Hematopoietic multipotent progenitor cell treated with erythropoietin and hydrocortisone succinate and interleukin-3 and kit ligand, for 8 days (in vitro differentiated cells): Measurements from ENCODE around the gene VPS11.
"Not testable (repeated sequence)": the region's sequence is repeated elsewhere in the genome, so short reads cannot be mapped to it uniquely, and the experiment has no call there.

ENCODE experiments used
- DNase-seq: peaks from one replicate; pipeline ENCODE4 v3.0.0-alpha.2; 2015

The VPS11 gene

DNA sequence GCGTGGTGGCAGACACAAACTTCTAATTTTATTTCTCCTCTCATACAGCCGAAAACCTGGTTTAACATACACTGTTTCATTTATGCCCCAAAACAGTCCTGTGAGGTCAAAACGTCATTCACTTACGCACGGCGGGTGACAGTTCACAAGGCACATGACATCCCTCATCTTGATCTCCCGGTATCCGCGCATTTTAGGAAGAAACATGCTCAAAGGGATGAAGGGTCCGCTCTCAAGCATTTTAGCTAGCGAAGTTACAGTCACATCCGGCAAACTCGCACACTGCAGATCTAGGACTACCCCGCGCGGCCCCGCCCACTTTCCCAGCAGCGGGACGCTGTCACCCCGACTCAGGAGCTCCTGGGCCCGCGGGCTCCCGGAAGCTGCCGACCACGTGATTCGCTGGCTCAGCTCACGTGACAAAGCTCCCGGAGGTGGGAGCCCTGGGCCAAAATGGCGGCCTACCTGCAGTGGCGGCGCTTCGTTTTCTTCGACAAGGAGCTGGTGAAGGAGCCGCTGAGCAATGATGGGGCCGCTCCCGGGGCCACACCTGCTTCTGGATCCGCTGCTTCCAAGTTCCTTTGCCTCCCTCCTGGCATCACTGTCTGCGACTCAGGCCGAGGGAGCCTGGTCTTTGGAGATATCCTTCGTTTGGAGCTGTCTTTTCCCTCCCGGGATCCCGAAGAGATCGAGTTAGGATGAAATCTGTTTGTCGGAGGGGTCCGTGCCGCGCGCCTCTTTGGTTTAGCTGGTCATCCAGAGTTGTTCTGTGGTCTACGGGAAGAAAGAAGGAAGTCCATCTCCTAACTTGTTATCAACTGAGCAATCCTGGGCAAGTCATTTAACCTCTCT lies at the start of gene VPS11:
VPS11 (plus strand) TSS at position 448 of the 852 bp plus-strand sequence; CDS start at position 454, 6 bp downstream.
- DNase-seq: peak; percentile 97

DNA sequence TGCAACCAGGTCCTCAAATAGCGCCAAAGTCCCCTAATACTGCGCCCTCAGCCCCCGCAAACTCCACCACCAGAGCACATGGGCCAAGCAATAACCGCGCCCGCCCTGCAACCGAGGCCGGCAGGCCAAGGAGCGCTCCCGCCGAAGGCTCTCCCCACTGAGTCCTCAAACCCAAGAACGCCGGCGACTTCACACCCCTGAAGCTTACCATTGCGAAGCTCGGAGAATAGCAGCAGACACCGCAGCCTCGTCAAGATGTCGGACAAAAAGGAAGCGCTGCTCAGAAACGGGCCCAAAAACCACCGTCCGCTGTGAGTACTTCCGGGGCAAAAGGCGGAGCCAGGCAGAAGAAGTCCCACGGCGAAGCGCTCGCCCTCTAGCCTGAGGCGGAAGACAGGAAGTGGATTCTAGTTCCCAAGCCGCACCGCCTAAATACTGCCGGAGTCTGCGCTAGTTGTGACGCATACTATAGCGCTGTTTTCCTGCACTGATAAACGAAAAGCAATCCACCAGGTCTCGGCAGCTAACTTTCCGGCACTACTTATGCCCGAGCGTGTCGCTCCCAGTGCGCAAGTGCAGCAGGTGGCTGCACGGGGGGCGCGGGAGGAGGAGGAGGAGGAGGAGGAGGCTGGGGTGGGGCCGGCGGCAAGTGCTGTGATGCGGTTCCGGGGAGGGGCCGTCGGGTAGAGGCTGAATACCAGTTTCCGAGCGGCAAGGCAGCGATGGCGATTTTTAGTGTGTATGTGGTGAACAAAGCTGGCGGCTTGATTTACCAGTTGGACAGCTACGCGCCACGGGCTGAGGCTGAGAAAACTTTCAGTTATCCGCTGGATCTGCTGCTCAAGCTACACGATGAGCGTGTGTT lies 49.3 kb upstream of the VPS11 start, which contains the start of the genes RPS25 and TRAPPC4:
RPS25 (minus strand) TSS at position 270 of the 865 bp plus-strand sequence; CDS start at position 211, 59 bp downstream.
TRAPPC4 (plus strand) TSS at position 693 of the 865 bp plus-strand sequence; CDS start at position 723, 30 bp downstream.
- DNase-seq: peak; percentile 98

DNA sequence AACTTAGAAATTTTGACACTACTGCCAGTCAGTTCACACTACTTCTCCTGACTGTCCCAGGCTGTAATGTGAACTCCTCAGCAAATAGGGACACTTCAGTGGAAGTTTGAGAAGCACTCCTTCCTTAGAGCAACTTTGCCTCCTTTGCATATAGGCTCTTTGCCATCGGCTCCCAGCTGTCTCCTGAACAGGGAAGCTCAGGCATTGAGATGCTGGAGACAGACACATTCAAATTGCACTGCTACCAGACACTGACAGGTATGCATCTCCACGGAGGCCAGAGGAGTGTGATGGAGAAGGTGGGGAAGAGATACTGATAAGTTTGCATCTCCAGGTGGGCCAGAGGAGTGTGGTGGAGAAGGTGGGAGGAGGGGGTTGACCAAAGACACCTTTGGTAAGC lies 47.6 kb upstream of the VPS11 start:
- no peak for DNase-seq

DNA sequence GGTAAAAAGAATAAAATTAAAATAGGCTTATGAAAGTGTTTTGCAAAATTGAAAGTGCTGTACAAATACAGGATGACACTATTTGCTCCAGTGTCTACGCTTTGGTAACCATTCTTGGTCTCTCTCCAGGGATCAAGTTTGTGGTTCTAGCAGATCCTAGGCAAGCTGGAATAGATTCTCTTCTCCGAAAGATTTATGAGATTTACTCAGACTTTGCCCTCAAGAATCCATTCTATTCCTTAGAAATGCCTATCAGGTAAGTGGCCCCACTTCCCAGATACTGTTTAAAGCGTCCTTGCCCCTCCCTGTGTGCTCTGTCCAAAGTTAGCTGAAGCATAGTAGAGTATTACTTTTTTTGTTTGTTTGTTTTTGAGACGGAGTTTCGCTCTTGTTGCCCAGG lies 46.0 kb upstream of the VPS11 start:
- DNase-seq: no peak

DNA sequence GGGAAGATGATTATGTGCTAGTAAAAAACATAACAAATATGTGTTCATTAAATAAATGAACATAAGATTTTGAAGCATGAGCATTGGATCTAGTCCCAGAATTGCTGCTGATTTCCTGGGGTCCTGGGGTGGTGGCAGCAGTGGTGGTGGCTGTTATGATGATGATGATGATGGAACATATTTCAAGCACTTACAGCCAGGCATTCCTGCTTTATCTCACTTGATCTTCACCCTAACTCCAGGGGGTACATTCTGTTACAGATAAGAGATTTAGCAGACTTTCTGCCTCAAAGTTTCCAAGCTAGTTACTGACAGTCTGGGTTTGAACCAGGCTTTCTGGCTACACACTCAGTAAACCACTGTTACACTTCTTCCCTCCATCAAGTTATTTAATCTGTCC lies 43.9 kb upstream of the VPS11 start:
- no peak for DNase-seq

DNA sequence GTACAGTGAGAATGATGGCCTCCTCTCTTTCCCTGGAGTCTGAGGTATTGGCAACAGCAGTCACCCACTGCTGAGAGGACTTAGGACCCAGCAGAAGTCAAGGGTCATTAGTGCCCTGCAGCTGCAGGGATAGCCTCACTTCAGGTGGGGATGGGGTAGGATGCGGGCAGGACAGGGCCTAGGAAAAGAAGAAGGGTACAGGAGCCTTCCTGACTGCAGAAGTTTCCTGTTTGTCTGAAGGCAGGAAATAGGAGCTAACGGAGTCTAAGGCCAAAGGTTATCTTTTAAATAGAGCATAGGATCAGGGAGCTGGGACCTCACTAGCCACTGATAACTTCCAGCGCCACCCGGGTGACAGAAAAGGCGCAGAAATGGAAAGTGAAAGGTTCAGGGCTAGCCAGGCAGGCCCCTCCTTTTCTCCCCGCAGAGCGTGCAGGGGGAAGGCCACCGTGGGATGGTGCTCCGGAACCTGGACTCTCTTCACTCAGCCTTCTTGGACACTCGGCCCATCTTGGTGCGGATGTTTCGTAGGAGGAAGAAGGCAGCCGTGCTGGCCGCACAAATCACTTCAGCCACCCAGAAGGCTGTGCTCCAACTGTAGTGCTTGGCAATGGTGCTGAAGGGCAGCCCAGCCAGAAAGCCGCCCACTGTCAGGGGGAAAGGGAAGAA lies 43.1 kb upstream of the VPS11 start:
- DNase-seq: no peak

DNA sequence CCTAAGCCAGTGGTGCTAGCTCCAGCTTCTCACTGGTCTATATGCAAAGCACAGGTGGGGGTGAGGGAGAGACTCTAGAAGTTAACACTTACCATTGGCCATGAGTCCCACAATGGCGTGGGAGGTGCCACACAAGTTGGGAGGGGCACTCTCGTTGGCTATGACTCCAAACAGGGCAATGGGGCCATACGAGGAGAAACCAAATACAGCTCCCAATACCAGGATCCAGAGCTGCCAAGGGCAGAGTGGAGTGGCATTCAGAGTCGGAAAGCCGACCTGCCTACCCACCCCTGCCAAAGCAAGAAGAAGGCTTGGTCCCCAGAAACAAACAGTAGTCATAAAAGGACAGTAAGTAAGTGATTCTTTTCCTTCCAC lies 42.5 kb upstream of the VPS11 start:
- no peak for DNase-seq

DNA sequence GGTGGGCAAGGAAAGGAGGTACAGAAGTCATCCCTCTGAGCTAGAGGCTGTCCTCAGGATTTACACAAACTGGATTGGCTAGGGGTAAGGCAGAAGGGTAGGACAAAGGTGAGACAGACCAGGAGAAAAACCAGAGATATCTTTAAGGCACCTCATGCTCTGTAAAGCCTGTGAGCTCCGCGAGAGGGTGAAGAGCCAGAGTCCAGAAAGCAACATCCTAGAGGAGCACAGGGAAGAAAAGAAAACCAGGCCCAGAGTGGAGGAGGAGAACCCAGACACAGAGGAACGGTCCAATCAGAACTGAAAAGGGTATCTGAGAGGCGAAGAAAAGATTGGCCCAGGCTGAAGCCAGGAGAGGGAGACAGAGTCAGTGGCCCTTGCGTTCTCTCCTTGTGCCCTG lies 42.1 kb upstream of the VPS11 start:
- no peak for DNase-seq

DNA sequence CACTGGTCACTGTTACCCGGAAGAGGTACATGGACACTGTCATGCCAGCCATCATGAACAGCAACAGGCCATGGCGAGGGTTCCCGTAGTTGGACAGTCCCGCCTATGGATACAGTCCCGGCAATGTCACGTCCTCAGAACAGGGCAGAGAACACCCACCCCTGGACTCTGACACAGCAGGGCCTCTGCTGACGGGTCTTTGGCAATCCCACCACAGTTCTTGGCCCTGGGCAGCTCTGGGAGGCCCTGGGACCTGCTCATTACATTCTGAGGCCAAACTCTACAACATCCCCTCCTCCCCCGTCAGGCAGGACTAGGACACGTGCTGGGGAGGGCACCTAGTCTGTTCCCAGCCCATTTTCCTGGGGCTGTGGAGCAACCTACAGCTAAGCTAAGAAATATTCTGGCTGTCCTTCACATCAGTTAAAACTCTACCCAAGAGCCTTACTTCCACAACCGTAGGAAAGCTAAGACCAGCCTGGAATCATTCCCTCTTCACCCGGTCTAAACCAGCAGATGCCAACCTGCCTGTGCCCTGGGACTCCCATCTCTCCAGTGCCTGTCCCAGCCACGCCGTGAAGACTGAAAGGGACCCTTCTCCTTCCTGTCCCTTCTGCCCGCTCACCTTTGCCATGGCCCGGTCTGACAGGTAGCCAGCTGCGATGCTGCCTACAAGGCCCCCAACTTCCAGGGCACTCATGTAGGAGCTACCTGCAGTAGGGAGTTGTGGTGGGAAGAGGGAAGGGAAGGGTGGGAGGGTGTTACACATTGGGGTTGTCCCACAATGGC lies 41.4 kb upstream of the VPS11 start:
- no peak for DNase-seq

DNA sequence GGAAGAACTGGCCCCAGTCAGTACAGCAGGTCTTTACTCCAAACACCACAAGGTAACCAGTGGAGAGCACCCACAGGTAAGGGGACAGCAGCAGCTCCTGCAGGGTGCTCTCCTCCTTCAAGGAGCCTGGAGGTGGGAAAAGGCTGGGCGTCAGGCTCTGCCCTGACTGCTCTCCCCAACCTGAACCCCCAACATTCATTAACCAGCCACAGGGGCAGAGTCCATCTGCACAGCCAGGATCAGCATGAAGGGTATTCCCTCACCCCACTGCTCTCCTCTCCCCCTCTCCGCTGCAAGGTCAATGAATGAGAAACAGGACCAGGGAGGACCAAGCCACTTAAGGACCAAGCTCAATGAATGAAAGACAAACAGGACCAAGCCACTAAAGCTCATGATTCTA lies 40.6 kb upstream of the VPS11 start:
- no peak for DNase-seq

DNA sequence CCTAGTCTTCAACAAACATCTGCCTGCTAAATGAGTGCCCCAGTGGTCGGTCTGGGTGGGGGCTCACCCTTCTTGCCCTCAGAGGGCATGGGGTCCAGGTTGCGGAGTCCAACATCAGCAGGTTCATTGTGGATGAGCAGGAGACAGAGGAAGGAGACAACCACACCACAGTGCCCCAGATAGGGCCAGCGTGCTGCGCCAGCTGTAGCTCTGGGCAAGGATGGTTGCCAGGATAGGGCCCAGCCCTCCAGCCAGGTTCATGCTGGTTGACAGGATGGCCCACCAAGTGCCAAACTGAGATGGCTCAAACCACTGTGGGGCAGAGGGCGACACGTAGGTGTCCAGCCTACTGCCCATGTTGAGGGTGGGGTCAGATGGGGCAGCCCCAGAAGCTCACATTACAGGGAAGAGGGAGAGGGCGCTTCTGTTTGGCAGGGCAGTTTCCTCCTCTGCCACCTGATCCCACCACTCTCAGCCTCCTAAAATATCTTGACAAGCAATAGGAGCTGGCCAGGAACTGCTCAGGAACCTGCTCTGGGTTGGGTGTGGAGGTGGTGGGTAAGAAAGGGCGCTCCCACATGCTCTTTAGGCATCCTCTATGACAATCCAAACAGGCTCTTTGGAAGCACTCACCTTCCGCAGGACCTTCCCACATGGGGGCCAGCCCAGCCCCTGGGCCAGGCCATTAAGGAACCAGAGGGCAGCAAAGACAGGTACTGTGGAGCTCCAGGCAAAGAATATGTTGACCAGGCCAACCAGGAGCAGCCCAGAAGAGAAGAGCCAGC lies 39.9 kb upstream of the VPS11 start:
- no peak for DNase-seq

DNA sequence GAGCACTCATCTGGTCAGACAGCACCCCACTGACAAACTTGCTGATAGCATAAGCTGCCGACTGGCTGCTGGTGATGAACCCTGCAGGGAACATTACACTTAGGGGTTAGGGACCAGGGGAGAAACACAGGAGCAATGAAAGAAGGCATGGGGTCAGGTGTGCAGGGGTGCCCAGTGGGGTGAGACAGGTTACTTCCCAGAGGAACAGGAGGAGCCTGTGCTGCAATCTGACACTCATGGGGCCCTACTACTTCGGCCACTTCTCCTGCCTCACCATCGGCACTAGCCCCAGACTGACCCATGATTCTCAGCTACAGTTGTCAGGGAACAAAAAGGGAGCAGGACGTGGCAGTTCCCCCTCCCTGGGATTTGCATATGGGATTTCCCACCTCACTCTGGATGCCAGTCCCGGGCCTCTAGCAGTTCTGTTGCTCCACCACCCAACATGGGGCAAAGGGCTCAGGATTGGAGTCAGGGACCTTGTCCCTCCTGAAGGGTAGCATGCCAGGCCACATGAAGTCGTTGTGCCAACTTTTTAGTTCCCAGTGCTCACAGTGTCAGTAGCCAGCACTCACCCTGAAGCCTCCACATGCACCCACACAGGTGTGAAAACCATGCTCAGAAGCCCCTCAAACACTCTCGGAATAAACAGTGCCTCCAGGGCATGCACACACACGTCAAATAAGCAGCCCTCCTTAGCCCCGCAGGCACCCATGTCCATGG lies 39.1 kb upstream of the VPS11 start:
- DNase-seq: no peak

DNA sequence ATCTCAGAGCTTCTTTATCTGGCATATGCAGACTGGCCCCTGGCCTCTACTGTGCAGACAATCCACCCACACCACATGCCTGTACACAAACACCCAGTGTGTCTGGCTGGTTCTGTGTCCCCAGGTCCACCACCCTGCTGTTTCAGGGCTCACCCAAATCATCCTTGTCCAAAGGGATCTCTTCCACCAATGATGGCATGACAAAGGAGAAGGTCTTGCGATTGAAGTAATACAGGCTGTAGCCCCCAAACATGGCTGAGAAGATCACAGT lies 38.6 kb upstream of the VPS11 start:
- DNase-seq: peak; percentile 85

DNA sequence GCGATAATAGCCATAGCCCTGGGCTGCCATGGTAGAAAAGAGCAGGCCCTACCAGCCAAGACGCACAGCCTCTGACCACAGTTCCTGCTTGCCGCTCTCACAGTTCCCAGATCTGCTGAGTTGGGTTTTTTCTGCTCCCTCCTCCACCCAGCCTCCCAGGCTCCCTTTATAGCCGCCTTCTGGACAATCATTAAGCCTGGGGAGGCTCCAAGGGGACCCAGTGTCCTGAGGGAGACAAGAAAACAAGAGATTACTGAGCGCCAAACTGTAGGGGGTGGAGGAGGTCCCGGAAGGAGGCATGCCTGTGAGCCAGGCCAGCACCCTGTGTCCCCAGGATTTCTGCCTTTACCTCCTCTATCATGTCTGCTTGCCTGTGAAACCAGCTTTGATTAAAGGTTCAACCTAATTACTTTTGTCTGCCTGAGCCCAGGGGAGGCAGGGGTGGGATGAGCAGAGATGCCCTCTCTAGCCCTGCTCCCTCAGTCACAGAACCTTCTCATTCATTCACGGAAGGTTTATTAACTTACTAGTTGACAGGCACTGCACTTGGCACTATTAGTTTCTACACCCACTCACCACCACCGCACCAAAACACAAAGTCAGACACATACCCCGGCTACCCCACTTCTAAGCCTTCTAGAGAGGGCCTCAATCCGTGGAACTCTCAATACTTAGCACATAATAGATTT lies 38.1 kb upstream of the VPS11 start:
- no peak for DNase-seq

DNA sequence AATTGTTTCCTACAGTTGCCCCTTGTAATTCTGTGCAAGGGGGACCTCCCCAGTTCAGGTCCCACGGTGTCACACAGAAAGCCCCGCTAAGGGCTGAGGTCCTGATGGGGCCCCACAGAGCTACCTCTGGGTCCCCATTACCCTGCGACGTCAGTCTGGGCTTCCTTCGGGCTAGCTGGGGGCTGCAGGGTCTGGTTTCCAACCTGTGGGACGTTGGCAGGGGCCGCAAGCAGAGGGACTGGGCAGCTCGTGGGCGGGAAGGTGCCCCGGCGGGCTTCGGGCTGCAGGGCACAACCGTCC lies 37.6 kb upstream of the VPS11 start:
- no peak for DNase-seq

DNA sequence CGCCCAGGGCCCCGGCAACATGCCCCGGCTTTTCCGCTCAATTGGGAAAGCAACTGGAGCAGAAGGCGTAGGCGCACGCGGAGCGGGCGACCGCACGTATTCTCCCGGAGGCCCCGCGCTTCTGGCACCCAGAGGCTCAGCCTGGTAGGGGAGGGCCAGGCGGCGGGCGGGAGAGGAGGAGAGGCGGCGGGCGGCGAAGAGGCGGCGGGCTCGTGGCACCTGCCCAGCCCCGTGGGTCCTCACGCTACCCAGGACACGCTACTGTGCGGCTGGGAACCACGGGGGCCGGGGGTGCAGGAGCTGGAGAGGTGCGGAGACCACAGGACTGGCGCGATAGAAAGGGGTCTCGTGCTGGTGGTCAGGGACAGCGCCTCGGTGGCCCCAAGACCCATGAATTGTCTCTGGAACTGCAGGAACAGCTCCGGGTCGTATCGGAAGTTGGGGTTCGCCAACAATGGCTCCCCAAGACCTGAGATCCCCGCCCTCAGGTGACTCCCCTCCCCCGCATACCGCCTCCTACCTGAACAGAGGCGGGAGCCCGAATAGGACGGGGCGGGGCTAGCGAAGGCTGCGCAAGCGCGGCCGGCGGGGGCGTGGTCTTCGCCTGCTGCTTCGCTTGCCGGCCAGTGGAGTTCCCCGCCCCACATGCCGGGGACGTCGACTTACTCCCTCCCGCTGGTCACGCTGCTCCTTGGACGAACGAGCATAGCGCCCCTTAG lies 37.1 kb upstream of the VPS11 start, which contains the start of gene SLC37A4:
SLC37A4 (minus strand) TSS at position 549 of the 719 bp plus-strand sequence.
- peak; percentile 99 for DNase-seq

DNA sequence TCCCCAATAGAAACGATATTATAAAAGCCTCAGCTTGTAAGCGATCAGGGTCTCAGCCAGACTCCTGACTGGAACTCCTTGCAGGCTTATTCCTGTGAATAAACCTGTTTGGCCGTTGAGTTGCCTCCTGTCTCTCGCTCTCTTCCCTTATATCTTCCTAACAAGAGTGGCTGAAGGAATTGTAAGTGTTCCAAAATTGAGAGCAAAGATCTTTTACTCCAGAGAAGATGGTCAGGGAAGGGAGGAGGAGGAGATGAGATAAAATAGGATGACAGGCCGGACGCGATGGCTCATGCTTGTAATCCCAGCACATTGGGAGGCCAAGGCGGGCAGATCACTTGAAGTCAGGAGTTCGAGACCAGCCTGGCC lies 35.7 kb upstream of the VPS11 start:
- no peak for DNase-seq

DNA sequence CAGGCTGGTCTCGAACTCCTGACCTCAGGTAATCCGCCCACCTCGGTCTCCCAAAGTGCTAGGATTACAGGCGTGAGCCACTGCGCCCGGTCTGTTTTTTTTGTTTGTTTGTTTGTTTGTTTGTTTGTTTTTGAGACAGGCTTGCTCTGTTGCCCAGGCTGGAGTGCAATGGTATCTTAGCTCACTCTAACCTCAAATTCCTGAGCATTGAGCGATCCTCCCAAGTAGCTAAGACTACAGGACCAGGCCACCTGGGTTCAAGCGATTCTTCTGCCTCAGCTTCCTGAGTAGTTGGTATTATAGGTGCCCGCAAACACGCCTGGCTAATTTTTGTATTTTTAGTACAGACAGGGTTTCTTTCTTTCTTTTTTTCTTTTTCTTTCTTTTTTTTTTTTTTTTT lies 34.2 kb upstream of the VPS11 start:
- not testable (repeated sequence) for DNase-seq

DNA sequence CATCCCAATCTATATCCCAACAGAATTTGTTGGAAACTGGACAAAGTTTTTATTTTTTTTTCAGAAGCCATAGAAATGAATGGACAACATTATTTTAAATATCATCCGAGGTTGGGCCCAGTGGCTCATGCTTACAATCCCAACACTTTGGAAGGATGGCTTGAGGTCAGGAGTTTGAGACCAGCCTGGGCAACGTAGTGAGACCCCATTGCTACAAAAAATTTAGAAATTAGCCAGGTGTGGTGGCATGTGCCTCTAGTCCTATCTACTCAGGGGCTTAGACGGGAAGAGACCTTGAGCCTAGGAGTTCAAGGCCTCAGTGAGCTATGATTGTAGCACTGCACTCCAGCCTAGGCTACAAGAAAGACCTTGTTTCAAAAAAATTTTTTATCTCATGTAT lies 32.8 kb upstream of the VPS11 start:
- DNase-seq: no peak

DNA sequence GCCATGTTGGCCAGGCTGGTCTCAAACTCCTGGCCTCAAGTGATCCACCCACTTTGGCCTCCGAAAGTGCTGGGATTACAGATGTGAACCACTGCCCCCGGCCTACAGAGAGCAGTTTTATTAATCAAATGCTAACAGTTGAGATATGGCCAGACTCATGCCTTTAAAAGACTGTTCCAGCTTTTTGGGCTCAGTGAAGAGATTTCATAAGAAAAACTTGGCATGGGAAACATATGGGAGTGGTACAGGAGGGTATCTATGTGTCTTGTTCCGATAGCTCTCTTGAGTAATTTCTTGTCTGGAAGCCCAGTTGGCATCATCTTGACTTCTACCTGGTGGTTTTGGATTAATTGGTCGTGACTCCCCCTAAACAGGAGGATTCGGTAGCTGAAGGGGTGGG lies 28.7 kb upstream of the VPS11 start:
- no peak for DNase-seq
